Hematopoietic multipotent progenitor cell treated with erythropoietin and hydrocortisone succinate and interleukin-3 and kit ligand, for 15 days (in vitro differentiated cells): Measurements from ENCODE around the gene EIPR1.
"Not testable (repeated sequence)": the region's sequence is repeated elsewhere in the genome, so short reads cannot be mapped to it uniquely, and the experiment has no call there.

Experiments
- DNase-seq: peaks from one replicate; pipeline ENCODE4 v3.0.0-alpha.2; 2015; ENCODE audit warnings: low spot score

Gene EIPR1

DNA sequence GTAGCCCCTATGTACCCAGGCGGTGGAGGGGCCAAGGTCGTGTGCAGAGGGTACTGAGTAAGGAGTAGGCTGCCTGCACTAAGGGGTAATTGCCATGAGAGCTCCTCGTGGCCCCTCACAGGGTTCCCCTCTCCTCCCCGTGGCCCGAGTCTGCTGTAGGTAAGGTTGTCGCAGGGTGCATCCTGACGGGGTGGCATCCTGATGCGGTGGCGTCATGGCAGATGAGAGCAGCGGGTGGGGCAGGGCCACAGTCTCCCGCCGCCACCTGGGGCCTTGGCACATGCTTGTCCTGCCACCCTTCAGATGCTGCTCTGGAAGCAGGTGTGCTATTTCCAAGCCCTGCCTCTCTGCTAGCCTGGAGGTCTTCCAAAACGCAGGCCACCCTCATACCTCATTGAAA, 89.7 kb downstream of the EIPR1 start:
- no peak for DNase-seq

DNA sequence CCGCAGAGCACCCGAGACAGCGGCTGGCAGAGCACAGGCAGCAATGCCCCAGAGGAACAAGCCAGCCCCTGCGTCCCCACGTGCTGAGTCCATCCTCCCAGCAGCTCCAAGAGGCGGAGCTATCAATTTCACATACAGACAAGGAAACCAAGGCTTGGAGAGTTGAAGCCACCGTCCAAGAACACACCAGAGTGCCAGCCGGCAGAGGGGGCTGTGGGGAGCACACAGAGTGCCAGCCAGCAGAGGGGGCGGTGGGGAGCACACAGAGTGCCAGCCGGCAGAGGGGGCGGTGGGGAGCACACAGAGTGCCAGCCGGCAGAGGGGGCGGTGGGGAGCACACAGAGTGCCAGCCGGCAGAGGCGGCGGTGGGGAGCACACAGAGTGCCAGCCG, 91.0 kb downstream of the EIPR1 start:
- not testable (repeated sequence) for DNase-seq

DNA sequence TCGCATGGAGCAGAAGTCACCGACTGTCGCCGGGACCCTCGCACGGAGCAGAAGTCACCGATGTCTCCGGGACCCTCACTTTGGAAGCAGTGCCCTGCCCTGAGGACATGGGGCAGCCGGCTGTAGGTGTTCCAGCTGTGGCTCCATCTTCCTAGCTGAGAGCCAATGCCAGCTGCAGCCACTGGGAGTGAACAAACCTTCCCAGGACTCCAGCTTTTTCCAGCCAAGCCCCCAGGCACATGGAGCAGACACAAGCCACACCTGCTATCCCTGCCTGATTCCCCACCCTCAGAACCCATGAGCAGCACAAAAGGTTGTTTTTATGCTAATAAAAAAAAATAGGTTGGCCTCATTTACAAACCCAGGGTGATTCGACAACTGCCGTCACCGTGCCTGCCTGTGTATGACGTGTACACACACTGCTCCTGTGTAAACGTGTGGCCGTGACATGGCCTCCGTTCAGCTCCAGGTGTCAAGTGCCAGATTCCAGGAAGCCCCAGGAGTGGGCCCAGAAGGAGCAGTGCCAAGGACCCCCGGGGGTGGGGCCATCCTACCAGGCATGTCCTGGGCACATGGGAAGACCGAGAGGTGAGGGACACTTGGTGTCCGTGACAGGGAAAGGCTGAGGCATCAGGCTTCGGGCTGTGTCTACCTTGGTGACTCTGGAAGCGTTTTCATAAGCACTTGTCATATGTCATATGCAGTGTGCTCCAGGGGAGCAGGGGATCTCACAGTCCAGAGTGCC, 91.5 kb downstream of the EIPR1 start:
- DNase-seq, result no peak

DNA sequence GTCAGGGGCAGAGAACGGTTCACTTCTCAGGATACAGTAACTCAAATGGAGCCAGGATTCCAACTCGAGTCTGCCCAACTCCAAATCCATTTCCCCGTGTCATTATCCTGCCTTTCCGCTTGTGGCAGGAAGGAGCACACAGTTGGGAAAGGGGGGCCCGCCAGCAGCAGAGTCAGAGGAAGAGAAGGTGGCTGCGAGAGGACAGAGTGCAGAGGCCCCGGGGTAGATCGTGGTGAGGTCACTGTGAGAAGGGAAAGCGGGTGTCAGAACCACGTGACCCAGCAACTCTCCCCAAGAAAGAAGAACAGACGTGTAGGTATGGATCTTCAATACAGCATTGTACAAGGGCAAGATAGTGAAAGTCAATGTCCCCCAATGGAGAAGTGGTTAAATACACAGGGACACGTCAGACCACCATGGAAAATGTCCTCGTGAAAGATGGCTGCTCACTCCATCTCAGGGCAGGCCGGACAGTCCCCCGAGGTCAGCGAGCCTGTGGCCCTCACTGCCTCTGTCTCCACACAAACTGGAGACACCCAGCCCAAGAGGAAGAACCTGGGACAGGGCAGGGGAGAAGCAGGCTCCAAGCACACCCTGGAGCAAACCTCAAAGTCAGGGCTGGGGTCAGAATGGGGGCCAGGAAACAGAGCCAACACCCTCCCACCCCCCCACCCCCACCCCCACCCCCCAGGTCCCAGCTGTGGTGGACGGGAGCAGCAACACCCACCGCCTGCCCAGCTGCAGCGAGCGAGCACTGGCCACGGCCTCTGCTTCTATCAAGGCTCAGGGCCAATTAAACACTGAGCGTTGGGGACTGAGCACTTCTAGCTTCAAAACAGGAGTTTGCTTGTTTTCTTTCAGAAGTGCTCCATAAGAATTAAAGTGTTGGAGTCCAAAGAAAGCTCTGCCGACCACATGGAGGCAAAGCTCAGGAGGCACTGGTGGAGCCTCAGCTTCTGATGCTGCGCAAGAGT, 92.7 kb downstream of the EIPR1 start:
- no peak for DNase-seq

DNA sequence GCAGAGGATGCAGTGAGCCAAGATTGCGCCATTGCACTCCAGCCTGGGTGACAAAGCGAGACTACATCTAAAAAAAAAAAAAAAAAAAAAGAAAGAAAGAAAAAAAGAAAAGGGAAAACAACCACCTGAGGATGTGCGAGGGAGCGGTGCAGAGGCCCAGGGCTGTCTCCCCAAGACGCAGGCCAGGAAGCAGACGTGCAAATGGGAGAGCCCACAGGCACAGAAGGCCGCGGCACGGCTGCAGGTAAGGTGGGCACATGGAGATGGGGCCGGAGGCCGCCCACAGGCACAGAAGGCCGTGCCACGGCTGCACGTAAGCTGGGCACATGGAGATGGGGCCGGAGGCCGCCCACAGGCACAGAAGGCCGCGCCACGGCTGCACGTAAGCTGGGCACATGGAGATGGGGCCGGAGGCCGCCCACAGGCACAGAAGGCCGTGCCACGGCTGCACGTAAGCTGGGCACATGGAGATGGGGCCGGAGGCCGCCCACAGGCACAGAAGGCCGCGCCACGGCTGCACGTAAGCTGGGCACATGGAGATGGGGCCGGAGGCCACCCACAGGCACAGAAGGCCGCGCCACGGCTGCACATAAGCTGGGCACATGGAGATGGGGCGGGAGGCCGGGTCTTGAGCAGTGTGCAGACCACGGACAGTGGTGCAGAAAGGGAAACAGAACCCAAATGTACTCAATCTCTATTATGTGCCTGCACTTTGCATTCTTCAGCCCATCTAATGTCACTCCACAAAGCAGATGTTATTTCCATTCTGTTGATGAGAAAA, 93.6 kb downstream of the EIPR1 start:
- not testable (repeated sequence) for DNase-seq

DNA sequence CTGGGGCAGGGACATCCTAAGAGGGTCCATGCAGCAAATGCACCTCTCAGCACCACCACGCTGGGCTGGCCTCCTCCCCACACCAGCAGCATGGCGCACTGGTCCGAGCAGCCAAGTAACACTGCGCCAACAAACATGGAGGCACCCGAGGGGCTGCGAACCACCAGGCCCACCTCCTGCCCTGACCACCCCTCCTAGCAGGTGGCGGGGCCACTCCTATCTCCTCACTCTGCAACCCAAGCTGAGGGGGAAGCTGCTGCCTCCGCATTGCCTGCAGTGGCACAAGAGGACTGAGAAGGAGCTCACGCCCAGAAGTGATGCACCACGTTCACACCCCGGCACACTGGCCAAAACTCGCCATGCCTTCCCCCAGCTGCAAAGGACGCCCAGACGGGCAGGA, 94.4 kb downstream of the EIPR1 start:
- DNase-seq, result no peak

DNA sequence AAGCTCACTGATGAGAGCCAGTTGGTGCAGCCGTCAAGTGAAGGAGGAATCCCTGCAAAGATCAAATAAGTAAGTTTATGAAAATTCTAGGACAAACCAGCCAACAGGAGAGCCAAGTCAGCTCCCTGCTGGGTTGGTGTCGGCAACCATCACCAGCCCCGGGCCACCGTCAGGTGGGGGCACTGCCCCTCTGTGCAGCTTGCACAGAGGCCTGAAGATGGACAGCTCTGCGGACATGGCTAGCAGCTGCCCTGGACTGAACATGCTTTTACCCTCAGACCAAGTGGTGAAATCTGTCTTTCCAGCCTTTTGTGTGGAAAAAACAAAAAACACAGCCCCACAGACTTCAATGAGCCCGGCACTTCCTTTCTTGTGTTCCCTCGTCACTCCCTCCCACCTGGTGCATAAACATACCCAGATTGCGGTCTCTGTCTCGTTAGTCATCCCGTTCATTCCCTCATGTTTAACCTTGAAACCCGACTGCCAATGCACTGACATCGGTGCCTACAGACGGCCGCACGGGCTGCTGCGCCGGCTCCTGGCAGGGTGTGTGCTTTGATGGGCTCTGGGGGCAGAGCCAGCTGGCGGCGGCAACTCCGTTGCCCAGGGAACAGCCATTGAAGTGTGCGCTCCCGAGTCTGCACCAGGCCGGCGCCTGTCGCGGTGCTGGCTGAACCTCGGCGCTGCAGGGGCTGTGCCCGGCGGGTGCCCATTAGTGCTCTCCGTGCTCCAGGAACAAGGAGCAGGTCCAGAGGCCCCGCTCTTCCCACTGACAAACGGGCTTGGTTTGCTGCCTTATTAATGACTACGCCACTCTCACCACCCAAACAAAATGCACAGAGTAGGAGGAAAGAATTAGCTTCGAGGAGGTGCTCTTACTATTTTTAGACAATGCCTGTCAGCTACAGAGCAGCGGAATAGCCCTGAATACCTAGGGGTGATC, 95.3 kb downstream of the EIPR1 start:
- DNase-seq, result no peak

DNA sequence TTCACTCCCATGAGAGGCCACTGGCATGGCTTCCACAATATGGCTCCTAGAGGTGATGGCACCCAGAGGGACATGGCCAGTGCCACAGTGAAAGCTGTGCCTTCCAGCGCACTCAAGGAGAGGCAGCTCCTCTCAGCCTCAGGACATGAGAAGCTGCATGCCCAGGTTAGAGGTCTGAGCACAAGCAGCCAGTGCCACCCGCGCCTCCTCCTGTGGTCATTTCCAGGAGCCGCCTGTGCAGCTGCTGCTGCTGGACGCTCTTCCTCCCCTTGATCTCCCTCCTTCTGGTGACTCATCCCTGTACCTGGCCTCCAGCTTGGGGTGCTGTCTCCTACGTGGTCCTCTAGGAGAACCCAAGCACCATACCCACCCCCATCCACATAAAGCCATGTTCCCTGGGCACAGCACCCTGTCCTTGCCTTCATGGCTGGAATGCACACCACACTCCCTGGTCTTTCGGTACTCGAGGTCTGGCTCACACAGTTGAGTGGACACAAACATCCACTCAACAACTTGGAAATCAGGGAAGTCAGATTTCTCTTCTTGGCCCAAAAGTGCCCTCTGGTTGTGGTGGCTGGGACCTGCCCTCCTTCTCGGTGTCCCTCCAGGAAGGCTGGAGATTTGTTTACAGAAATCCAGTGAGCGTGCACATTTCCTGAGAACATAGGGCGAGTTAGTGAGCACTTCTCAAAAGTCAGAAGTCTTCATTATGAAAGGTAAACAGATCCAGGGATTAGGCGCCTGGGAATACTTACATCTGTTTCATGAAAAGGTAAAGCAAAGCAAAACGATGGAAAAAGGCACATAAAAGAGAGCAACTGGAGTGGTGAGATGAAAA, 96.7 kb downstream of the EIPR1 start:
- no peak for DNase-seq

DNA sequence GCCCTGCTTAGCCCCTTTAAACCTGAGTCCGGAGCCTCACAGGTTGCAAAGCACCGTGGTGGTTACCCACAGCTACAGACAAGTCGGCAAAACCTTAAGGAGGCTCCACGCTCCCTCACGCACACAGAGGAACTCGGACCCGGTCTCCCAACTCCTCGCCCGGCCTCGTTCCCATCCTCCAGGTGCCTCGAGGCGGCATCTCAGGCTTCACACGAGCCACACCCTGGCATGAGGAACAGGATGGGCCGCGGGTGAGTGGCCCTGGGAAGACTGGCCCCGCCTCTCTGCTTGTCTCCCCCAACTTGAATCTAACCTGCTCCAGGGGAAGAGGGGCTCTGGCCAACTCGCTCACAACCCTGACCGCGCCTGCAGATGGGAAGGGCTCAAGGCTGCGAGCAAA, 97.4 kb downstream of the EIPR1 start:
- no peak for DNase-seq

DNA sequence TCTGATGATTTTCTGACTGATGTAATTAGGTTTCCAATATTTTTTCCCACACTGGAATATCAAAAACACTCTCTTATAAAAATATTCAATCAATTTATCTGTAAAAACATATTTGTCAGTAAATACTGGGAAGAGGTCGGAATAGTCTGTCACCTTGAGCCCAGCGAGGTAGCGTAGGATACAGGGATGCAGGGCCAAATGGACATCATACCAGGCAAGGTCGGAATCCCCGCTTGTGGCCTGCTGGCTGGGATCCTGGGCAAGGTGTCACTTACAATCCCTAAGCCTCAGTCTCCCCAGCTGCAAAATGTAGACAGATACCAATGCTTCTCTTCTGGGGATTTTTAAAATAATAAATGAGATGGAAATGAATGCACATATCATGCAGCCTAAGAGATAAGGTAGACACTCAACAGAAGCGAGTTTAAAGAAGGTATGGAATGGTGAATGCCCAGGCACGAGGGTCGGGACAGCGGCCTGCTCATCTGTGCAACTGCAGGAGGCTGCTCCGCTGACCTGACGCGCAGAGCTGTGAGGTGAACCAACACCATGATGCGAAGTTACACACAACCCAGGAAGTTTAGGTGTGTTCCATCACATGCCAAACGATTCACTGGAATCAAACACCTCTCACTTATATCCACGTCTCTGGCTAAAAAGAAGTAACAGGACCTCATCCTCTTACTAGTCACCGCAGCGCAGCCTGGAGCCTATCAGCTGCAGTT, 98.2 kb downstream of the EIPR1 start:
- no peak for DNase-seq

DNA sequence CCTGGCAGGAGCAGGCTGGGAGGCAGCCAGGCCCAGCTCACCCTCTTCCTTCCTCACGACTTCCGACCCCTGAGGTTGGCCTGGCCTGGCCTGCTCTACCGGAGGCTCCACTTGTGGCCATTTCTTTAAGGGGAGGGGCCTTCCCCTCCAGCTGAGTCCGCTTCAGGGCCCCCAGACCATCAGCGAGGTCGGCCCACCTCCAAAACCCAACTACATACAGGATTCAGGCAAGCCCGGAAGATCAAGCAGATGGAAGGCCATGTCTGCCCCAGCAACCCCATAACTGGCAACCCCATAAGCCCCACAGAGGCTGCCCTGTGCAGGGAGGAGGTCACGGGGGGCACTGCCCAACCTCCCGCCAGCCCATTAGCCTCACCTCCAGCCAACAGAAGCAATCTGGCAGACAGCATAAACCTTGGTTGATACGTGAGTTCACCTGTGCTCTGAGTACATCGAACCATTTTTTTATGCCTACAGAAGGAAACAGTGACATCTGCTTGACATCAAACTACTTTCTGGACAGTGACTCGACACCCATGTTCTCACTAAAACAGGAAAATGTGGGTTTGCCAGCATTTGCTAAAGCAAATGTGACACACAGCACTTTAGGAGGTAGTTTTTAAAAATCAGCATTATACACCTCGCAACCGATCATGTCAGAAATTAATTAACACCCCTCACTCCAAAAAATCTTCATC, 98.9 kb downstream of the EIPR1 start:
- no peak for DNase-seq

DNA sequence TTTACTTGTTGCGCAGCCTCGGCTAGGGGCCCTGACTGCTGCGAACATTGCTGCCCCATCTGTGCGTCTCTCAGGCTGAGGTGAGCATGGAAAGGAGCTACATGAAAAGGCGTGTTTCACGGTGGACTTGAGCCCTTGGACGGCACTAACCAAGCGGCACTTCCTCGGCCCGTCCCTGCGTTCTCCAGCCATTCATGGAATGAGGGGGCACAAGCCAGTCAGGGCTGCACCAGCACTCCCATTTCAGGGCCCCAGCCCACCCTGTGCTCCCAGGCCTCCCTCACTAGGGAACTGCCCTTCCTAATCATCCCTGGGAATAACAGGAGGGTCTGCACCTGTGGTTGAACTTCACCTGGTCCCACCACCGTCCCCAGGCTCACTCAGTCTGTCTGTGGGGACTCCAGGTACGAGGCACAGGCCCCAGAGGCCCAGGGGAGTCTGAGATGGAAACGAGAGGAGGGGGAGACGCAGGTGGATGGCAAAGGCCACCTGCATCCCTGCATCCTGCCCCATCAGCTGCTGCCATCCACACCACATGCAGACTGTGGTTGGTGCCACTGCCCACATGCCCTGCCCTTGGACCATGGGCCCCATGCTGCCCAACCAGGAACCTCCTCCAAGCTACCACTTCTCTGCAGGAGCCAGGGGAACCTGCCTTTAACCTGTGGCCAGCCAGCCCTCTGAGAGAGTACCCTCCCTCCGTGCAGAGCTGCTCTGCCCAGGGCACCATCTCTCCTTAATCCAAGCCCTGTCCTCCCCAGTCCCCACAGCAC, 99.7 kb downstream of the EIPR1 start:
- no peak for DNase-seq

DNA sequence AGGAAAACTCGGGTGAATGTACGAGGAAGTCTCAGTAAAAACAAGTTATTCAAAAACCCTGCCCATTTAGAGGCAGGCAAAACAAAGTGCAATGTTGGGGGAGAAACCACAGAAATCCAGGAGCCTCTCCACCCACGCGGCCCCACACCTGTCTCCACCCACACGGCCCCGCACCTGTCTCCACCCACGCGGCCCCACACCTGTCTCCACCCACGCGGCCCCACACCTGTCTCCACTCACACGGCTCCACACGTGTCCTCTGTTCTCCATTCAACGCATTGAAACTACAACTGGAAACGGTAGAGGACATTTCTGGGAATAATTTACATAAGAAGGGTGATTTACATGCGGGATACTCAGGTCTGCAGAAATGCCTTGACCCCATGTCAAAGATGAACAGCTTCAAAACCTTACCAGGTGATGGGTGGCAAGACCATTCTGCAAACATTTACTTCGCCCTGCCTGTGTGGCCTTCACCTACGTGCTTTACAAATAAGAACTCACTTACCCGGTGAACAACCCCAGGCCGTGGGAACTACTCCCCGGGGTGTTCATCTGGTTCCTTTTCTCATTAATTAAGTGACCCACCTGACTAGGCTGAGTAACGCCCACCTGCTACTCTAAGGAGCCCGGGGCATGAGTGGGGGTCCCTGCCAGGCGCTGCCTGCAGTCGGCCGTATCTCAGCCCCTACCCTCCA, 100.4 kb downstream of the EIPR1 start:
- DNase-seq, result no peak

DNA sequence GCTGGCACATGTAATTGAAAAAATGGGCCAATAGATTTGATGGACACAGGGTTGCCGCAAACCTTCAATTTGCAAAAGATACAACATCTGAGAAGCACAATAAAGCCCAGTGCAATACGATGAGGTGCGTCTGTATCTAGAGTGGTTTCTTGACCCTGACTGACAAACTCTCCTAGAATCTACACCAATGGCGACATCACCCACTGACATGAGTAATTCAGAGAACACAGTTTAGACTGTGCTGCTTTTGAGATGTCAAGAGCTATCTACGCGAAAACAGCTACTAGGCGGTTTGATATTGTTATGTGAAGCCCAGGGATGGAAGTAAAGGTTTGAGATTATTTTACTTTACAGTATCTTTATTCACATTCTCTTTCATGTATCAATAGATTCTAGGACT, 104.9 kb downstream of the EIPR1 start:
- no peak for DNase-seq

DNA sequence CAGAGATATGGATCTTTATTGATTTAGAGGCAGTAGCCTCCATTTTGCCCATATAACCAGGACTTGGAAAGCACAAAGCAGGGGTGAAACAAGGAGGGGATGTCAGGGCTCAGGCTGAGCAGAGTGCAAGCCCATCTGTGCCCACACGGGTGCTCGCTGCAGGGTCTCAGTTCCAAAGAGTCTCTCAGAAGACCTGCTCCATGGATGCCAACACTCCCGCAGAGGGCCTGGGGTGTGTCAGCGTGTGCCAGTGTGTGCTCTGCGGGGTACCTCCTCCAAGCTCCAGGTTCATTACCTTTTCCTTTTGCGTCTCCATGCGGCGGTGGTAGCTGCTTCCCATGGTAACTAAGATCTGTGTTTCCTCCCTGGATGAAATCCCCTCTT, 107.5 kb downstream of the EIPR1 start:
- no peak for DNase-seq

DNA sequence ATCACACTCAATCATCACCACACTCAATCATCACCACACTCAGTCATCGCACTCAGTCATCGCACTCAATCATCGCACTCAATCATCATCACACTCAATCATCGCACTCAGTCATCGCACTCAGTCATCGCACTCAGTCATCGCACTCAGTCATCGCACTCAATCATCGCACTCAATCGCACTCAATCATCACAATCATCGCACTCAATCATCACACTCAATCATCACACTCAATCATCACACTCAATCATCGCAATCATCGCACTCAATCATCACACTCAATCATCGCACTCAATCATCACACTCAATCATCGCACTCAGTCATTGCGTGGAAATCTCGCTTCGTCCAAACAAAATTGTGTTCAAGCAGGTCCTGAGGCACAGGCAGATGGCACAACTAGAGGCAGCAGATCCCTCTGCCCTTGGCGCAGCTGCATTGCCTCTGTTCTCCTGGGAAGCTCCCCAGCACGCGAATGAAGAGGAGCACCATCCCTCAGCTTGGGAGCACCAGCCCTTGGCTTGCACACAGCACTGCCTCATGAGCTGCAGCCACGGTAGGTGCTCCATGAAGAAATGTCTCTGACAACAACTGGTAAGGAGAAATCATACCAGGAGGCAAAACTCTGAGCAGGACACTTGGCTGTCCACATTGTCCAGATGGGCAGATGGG, 108.1 kb downstream of the EIPR1 start:
- no peak for DNase-seq

DNA sequence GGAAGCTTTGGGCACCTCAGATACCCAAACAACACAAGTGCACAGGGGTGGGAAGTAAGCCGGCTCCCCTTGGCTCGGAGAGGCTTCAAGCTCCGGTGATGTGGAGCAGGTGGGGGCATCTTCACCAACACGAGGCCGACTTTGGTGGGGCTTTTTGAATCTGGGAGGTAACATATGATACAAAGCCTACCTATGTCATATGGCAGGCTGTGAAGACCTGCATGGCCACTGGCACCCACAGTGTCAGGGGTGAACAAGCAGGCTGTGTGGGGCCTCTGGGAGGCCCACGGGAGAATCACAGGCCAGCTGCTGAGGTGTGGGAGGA, 109.0 kb downstream of the EIPR1 start:
- DNase-seq, result no peak
